Measurements from ENCODE around the gene FGGY. TPM values are rescaled to one million over a fixed set of nuclear protein-coding genes. Genes with fewer than 3 reads are reported as not detected.
"Not testable (repeated sequence)": the region's sequence is repeated elsewhere in the genome, so short reads cannot be mapped to it uniquely, and the experiment has no call there.

The FGGY gene
- total RNA-seq, 1 experiment from 2014 or later, result 14.6 TPM

GRCh38 chr1:59733443-59734141, 436.7 kb downstream of the FGGY start:
- Histone ChIP-seq H3T11ph (ENCODE audit: low read length) (no peak overlapping the region), H4K91ac (ENCODE audit: insufficient read length, low read depth, low read length) (no peak overlapping the region), H2BK120ac (ENCODE audit: low read depth, low read length, poor library complexity, severe bottlenecking) (no peak overlapping the region), H3K27ac (ENCODE audit: insufficient read length, low read depth, low read length) (no peak overlapping the region), H3K27me3 (ENCODE audit: insufficient read depth, low read length) (no peaks in the 10 kb centered on the region), H4K8ac (replicated peaks; ENCODE audit: insufficient read length, low read depth, low read length) (no peak overlapping the region), H2AK5ac (ENCODE audit: insufficient read length, low read length) (no peak overlapping the region), H3K23me2 (ENCODE audit: insufficient read length, low read depth, low read length, poor library complexity, severe bottlenecking) (no peaks in the 10 kb centered on the region), H3K4me2 (ENCODE audit: insufficient read depth, insufficient read length, low read length) (no peak overlapping the region), H2AFZ (ENCODE audit: low read length) (no peak overlapping the region), H3K79me1 (ENCODE audit: insufficient read depth, low read depth, low read length, poor library complexity, severe bottlenecking) (no peaks in the 10 kb centered on the region), H3K4me1 (ENCODE audit: insufficient read depth, low read length) (no peaks in the 10 kb centered on the region; the same call in 1 of the 2 replicates), H3K14ac (ENCODE audit: insufficient read depth, low read length) (no peak overlapping the region), H2BK20ac (ENCODE audit: low read depth, low read length, poor library complexity, severe bottlenecking) (no peak overlapping the region), H3K9ac (ENCODE audit: extremely low read depth, insufficient read length, low read length) (no peak overlapping the region), H3K9me3 (ENCODE audit: control insufficient read depth, low read depth, low read length) (no peaks in the 10 kb centered on the region), H3K18ac (ENCODE audit: insufficient read length, low read depth, low read length) (no peak overlapping the region), H4K5ac (ENCODE audit: insufficient read length, low read depth, low read length) (no peak overlapping the region), H3K56ac (ENCODE audit: insufficient read length, low read depth, low read length) (no peak overlapping the region), H3K23ac (ENCODE audit: insufficient read length, low read depth, low read length) (no peak overlapping the region), H3K79me2 (ENCODE audit: insufficient read depth, low read length) (no peaks in the 10 kb centered on the region), H3K4ac (ENCODE audit: low read depth, low read length) (no peak overlapping the region), H2BK15ac (ENCODE audit: low read depth, low read length) (no peak overlapping the region), H2BK12ac (ENCODE audit: insufficient read length, low read depth, low read length) (no peak overlapping the region), H2BK5ac (ENCODE audit: insufficient read length, low read length) (no peak overlapping the region), H4K20me1 (ENCODE audit: control insufficient read depth, insufficient read depth, insufficient read length) (no peaks in the 10 kb centered on the region)
- DNase-seq, result no peak
- Mint-ChIP-seq H3K9me3 (peaks cover 24 to 26% of the 10 kb centered on the region in 2 experiments), H3K27me3 (ENCODE audit: low read depth) (peaks cover 3% of the 10 kb centered on the region; the same call in 1 of the 2 replicates), H3K27ac (peak overlapping the region in 1 of 3 experiments; percentile 39; a peak in 2 of 7 replicates), H3K36me3 (ENCODE audit: insufficient read depth in 1 of 3, low read depth in 3 of 3) (peaks cover 10 to 37% (median 17%) of the 10 kb centered on the region in 3 experiments), H3K4me3 (no peak overlapping the region), H3K4me1 (peaks cover 13 to 16% of the 10 kb centered on the region in 2 experiments)
- TF ChIP-seq, protein P1, sequence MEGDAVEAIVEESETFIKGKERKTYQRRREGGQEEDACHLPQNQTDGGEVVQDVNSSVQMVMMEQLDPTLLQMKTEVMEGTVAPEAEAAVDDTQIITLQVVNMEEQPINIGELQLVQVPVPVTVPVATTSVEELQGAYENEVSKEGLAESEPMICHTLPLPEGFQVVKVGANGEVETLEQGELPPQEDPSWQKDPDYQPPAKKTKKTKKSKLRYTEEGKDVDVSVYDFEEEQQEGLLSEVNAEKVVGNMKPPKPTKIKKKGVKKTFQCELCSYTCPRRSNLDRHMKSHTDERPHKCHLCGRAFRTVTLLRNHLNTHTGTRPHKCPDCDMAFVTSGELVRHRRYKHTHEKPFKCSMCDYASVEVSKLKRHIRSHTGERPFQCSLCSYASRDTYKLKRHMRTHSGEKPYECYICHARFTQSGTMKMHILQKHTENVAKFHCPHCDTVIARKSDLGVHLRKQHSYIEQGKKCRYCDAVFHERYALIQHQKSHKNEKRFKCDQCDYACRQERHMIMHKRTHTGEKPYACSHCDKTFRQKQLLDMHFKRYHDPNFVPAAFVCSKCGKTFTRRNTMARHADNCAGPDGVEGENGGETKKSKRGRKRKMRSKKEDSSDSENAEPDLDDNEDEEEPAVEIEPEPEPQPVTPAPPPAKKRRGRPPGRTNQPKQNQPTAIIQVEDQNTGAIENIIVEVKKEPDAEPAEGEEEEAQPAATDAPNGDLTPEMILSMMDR (conservative IDR thresholded peaks at IDR 0.05), result no peak
- WGBS (ENCODE audit: extremely low coverage, insufficient read length, low lambda C conversion rate), result no CpG with 5 or more reads among the region's 3 CpGs

- H3K36me3 Mint-ChIP-seq (ENCODE audit: insufficient read depth in 1 of 3, low read depth in 3 of 3), result peaks cover 10 to 29% (median 17%) of the 10 kb centered on the region in 3 experiments
- H3K9me3 Mint-ChIP-seq, result peaks cover 22 to 26% of the 10 kb centered on the region in 2 experiments
- H3K23ac ChIP-seq (ENCODE audit: insufficient read length, low read depth, low read length); H2BK20ac ChIP-seq (ENCODE audit: low read depth, low read length, poor library complexity, severe bottlenecking); H3K4me2 ChIP-seq (ENCODE audit: insufficient read depth, insufficient read length, low read length); H3K18ac ChIP-seq (ENCODE audit: insufficient read length, low read depth, low read length); H3K23me2 ChIP-seq (ENCODE audit: insufficient read length, low read depth, low read length, poor library complexity, severe bottlenecking); H3K27ac Mint-ChIP-seq; H3K27me3 ChIP-seq (ENCODE audit: insufficient read depth, low read length); H3K27me3 Mint-ChIP-seq (ENCODE audit: low read depth); H2BK15ac ChIP-seq (ENCODE audit: low read depth, low read length); H3K79me1 ChIP-seq (ENCODE audit: insufficient read depth, low read depth, low read length, poor library complexity, severe bottlenecking); DNase-seq; H3K56ac ChIP-seq (ENCODE audit: insufficient read length, low read depth, low read length); H2AK5ac ChIP-seq (ENCODE audit: insufficient read length, low read length); H3K4me3 Mint-ChIP-seq; H3K4me1 ChIP-seq (ENCODE audit: insufficient read depth, low read length); H4K20me1 ChIP-seq (ENCODE audit: control insufficient read depth, insufficient read depth, insufficient read length); H3K79me2 ChIP-seq (ENCODE audit: insufficient read depth, low read length); H3K27ac ChIP-seq (ENCODE audit: insufficient read length, low read depth, low read length); H3K14ac ChIP-seq (ENCODE audit: insufficient read depth, low read length); H2AFZ ChIP-seq (ENCODE audit: low read length); H3K4me1 Mint-ChIP-seq; H2BK5ac ChIP-seq (ENCODE audit: insufficient read length, low read length); H4K91ac ChIP-seq (ENCODE audit: insufficient read length, low read depth, low read length); H2BK120ac ChIP-seq (ENCODE audit: low read depth, low read length, poor library complexity, severe bottlenecking); H4K8ac ChIP-seq (replicated peaks; ENCODE audit: insufficient read length, low read depth, low read length); H2BK12ac ChIP-seq (ENCODE audit: insufficient read length, low read depth, low read length); H3K9ac ChIP-seq (ENCODE audit: extremely low read depth, insufficient read length, low read length); H3K9me3 ChIP-seq (ENCODE audit: control insufficient read depth, low read depth, low read length); H3T11ph ChIP-seq (ENCODE audit: low read length); H4K5ac ChIP-seq (ENCODE audit: insufficient read length, low read depth, low read length); H3K4ac ChIP-seq (ENCODE audit: low read depth, low read length): not testable (repeated sequence)
- WGBS (ENCODE audit: extremely low coverage, insufficient read length, low lambda C conversion rate), result no CpG with 5 or more reads among the region's 3 CpGs
Measured at GRCh38 chr1:59735927-59736326, 439.0 kb downstream of the FGGY start.
